ENCODE results near the gene SLX4IP.
A peak's percentile ranks its signal among the peaks of the same experiment; 100 is the strongest.

SLX4IP gene

DNA sequence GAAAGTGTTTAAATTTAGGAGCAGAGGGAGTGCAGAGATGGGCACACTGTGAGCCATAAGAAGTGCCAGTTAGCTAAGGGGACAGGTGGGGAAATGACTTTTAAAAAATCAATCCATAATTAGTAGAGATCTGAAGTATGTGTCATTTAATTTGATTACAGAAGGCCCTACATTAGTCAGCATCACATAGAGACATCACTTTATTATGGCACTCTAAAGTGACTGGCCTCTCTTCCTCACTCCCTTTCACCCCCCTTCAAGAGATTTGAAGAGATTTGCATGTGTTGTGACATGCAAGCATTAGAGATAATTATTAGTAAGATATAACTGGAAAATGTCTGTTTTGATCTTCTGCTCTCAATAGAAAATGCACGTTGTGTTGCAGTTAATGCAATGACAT is 86.7 kb downstream of the SLX4IP start:
- no peak for DNase-seq (ENCODE audit: low read depth)

DNA sequence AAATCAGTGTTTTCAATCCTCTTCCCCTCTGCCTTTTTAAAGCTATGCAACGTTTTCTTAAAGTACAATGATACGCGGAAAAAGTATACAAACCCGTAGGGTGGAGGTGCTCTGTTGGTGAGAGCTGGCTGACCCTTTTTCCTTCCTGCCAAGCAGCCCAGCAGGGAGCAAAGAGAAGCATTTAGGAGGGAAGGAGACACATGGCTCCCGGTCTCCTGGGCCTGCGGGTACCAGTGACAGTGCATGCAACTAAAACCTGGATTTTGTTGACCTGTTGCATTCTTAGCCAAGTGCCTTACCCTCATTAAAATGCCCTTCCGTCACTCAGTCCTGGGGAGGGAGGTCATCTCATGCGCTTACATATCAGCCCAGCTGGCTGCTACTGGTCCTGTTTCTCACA is 87.2 kb downstream of the SLX4IP start:
- DNase-seq (ENCODE audit: low read depth), result no peak

DNA sequence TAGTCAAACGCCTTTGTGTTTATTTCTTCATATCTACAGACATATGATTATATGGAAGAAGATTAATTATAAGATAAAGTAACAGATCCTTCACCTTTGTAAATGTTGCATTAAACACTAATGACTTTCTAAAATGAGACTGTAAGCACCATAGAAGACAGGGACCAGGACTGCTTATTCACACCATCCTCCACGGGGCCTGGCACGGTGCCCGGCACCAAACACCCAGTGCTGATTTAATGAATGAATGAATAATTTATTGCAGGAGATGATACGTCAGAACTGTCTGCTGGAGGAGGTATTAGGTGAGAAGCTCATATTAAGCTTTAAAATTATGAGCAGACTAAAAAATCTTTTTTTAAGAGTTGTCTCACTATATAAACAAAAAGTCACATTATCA is 88.3 kb downstream of the SLX4IP start:
- no peak for DNase-seq (ENCODE audit: low read depth)

DNA sequence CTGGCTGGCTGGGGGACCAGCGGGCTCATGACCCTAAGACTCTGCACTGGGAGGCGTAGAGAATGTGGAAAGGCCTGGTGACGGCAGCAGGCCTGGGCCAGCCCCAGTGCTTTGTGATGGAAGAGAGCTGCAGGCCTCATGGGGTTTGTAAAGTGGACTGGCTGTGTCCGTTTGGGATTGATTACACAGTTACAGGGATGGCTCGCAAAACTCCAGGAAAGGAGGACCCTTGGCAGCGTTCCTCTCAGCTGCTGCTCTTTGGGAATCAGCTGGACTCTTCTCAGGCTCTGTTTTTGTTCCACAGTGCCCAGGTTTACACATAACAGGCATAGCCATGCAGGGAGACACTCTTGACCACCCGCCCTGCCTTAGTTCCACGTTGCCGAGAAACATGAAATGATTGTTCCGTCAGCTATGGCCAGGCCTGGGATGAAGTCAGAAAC is 89.0 kb downstream of the SLX4IP start:
- no peak for DNase-seq (ENCODE audit: low read depth)

DNA sequence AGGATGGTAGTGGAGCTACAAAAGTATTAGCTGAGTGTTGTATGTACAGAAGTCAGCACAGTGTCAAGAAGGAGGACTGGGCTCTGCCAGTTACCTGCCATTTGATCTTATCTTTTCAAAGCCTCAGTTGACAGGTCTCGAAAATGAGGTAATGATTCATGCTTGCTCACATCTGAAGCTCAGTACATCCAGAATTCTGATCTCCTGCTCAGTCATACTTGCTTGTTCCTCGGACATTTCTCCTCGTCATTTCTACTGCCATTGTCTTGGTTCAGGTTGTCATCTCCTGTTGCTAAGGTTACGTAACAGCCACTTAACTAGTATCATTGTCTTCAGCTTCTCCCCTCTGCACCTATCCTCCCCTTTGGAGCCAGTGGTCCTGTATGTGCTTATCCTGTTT is 89.5 kb downstream of the SLX4IP start:
- DNase-seq (ENCODE audit: low read depth), result no peak

DNA sequence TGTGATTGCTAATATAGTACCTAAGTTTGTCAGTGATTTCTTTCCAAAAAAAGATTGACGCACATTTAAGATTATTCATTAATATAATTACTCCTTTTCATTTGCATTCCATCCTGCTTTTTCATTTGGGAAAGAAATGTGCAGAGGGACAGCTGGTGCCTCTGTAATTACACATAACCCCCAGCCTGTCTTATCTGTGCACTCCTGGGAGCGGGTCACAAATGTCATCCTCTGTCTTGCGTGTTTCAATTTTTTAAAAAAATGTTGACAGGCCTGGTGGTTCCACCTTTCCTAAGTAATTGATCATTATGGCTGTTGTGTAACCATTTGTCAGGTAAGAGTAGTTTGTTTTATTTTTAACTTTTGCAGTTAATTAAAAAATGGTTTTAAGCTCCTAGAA is 92.7 kb downstream of the SLX4IP start:
- DNase-seq (ENCODE audit: low read depth), result no peak

DNA sequence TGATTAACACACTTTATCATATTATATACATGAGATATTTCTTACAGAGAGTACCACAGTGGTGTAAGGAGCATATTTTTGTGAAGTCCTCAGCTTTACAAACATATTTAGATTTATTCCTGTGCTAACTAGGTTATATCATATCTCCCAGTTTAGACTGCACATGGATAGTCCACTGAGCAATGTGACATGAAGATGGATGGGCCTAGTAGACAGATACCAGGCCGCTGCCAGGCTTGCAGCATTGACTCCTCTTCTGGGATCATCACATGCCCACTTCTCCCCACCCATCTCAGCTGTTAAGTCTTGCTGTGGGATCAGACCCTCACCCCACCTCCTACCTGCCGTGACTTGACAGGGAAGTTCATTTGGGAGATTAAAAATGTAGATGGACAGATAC is 95.8 kb downstream of the SLX4IP start:
- DNase-seq (ENCODE audit: low read depth), result no peak

DNA sequence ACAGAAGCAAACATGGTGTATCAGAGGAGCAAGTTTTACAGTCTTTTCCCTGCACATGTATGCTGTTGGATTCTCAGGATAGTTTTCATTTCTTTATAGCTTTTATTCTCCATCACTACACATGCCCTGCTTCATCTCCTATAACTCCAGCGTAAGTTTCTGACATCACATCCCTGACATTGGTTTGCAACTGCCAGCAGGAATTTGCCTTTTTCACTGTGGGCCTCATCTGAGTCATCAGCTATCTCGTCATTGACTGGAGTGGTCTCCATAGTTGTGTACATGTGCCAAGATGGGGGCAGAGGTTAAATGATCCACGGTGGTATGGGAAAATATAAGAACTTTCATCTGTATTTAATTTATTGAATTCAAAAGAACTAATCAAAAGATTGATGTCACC is 96.7 kb downstream of the SLX4IP start:
- DNase-seq (ENCODE audit: low read depth), result no peak

DNA sequence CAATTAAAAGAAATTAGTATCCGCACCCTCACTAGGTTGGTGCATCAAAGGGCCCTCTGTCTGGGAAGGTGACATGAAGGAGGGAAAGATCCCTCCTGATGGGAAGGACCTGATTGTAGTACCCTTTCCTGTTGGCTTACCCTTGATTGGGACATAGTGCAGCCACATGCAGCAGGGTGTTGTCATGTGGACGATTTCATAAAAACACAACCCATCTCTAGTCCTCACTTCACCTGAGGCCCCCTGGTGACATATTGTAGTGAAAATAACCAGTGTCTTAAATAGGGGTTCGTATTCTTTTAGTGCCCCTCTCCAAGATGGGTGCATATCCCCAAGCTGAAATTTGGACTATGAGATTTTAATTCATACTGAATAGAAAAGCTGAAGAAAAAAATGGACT is 97.3 kb downstream of the SLX4IP start:
- no peak for DNase-seq (ENCODE audit: low read depth)

DNA sequence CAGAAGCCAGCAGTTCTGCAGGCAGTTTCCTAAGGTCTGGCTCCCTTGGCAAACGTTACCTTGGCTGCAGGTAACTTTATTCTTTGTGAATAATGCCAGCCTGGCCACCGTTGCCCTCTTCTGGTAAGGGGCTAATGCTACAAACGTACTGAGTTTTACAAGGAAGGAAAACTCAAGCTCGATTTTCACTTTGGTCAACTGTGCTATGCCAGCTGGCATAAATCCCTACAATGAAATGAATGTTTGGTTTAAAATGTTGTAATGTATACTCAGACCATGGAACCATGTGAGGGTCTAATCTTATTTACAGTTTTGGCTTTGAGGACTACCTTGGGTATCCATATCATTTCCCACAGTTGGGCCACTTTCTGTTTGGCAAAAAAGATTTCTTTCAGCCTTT is 101.4 kb downstream of the SLX4IP start:
- no peak for DNase-seq (ENCODE audit: low read depth)

DNA sequence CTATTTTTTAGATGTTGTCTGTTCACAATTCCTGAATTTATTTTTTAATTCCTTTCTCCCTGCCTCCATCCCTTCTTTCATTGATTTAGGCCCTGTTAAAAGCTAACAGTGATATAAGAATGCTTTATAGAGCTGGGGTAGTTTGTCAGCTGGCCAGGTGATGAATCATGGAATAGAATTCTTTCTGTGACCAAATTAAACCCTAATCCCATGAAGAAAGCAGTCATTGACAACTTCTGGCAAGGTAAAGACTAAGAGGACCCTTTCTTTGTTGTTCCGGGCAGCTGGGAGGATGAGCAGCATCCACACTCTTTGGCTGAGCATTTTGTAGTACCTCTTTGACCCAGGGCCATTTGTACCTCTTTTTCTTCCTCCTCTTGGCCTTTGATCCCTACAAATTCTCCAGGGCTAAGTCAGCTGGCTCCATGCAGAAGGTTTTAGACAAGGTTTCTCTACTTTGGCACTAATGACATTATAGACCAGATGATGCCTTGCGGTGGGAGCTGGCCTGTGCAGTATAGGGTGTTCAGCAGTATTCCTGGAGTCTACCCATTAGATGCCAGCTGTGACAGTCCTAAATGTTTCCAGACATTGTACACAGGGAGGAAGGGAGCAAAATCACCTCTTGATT is 102.9 kb downstream of the SLX4IP start:
- no peak for DNase-seq (ENCODE audit: low read depth)

DNA sequence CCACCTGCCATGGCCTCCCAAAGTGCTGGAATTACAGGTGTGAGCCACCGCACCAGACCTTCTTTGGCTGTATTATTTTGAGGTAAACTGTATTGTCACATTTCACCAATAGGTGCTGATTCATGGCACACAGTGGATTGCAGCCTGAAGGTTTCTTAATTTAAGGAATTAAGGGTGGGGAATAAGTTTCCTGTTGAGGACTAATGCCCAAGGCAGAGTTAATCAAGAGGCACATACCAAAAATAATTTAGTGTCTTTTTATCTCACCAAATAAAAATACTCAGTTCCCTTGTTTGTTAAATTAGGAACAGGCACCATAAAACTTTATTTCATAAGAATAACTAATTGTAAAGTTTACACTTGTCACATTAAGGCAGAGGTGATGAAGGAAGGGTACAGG is 103.7 kb downstream of the SLX4IP start:
- no peak for DNase-seq (ENCODE audit: low read depth)

DNA sequence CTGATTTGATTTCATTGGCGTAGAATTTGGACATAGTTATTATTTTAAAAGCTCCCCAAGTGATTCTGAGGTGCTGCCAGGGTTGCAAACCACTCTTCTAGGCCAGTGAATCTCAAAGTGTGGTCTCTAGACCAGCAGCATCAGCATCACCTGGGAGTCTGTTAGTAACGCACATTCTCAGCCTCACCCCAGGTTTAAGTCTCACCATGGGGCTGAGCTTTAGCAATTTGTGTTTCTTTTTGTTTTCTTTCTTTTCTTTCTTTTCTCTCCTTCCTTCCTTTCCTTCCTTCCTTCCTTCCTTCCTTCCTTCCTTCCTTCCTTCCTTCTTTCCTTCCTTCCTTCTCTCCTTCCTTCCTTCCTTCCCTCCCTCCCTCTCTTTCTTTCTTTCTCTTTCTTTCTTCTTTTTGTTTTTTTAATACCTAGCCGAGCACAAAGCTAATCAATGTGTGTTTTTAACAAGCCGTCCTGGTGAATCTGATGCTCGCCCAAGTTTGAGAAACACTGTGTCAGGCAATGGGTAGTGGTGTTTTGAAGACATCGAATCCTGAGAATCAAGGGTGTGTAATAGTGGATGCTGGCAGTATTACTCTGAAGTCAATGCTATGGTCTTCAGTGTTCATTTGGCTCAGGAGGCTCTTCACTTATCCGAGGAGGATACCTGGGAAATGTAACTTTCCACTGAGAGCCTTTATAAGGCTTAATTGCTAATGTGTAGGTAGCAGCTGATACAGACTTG is 104.9 kb downstream of the SLX4IP start:
- DNase-seq (ENCODE audit: low read depth), result no peak

DNA sequence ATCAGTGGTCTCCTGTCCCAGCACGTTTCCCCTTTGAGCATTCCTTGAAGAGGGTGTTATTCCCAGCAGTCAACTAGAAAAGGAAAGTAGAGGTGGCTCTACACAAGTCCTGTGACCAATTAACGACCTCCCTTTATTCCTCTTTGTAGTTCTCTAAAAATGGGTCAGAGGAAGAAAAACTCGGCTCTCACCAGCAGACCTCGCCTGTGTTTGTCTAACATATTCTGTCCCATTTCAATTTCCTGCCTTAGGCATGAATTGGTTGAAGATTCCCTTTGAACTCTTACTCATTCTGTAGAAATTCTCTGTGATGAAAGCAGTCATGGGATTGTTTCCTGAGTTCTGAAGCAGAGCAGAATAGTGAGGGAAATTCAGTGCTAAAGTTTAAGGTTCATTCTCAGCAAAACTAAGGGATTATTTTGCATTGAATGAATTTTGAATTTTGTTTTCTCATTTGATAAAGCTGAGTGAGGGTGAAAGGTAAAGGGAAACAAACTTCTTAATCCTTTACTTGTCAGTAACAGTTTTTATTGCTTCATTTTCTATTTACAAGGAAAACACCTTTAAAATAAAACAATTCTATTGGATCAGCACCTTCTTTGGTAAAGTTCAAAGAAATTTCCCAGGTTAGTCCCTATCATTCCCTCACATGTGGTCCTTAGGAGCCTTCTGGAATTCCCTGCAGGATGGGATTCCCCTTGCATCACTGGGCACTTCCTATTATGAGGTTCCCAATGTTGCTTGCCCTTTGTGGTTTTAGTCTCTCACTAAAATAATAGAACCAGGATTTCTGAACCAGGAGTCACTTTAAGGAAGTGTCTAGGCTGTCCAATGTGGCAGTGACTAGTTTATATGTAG is 105.8 kb downstream of the SLX4IP start:
- no peak for DNase-seq (ENCODE audit: low read depth)

DNA sequence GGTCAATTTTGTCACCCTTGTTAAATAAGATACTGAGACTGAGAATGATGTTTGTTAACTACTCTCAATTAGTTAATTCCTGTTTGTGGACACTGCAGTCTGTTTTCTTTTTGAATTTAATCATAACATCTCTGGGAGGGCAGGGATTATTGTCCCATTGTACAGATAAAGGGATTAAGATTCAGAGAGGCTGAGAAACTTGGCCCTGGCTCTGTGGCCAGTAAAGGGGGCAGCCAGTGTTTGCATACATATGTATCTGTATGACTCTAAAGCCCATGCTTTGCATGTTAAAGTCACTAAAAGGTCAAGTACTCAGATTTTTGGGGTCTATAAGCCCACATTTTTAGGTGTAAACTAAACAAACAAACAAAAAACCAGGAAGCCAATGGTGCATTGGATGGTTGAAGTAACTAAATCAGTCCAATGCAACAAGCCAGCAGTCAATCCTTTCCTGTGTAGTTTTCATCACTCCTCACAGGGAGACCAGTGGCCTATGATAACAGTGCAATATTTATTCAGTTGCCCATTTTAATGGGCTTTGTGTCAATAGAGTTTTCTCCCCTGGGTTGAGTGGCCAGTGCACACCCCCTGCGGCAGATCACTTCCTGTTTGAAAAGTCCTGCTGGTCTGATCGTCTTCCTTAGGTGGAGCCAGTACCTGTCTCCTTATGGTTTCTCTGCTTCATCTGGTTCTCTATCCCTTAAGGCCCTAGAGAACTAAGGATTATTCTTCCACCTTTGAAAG is 106.7 kb downstream of the SLX4IP start:
- no peak for DNase-seq (ENCODE audit: low read depth)

DNA sequence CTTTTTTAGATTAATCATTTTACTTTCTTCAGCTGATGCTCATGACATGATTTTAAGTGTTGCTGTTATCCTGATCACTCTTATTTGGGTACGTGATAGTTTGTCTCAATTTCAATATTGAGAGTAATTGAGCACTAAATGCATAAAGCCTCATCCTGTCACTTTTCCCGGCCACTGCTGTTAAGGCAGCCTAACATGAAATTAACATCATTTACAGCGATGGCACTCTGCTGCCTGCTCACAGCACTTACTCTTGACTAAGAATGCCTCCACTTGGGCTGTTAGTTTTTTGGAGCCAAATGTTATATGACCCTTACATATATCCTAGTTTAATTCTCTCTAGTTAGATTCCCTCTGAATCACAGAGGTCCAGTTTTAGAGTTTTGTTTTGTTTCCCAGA is 107.3 kb downstream of the SLX4IP start:
- DNase-seq (ENCODE audit: low read depth), result no peak

DNA sequence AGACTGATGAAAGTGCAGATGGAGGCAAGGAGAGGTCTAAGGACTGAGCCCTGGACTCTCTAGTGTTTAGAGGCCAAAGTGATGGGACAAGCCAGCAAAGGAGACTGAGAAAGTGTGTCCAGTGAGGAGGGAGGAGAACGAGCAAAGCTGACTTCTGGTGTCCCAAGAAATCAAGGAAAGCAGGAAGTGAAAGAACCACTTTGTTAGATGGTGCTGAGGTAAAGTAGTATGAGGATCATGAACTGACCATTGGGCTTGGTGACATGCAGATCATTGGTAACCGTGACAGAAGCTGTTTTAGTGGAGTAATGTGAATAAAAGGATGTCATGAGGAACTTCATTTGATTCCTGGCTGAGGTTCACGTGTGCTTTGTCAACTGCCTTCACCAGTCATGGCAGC is 108.4 kb downstream of the SLX4IP start:
- DNase-seq (ENCODE audit: low read depth), result no peak

DNA sequence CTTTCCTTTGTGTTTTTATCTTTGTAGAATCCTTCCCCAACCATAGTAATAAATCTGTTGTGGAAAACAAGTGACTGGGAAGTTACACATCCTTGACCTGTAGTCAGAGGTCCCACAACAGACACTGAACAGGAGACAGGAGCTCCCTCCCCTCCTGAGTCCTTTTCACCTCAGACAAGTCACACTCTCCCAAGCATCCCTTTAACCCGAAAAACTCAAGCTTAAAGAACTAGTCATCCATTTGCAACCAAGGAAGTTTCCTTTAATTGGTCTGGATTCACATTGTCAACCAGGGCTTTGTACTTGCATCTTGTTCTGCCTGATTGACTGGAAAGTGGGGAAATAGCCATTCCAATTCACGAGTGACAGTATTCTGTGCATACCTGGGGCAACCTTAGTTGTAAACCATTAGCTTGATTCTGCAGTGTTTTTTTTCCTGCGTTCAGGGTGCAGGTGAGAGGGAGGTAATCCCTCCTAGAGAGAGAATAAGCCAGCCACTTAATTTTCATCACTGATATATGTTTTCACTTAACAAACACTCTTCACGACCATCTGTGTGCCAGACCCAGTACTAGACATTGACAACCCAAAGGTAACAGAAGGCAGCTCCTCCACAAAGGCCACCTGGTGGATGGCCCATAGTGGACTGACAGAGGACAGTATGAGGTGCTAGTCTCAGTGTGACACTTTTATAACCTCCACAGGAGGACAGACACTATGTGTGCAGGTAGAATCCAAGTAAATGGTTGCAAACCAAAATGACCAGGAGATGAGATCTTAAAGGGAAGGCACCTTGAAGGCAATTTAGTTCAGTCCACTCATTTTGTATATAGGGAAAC is 112.4 kb downstream of the SLX4IP start:
- no peak for DNase-seq (ENCODE audit: low read depth)

DNA sequence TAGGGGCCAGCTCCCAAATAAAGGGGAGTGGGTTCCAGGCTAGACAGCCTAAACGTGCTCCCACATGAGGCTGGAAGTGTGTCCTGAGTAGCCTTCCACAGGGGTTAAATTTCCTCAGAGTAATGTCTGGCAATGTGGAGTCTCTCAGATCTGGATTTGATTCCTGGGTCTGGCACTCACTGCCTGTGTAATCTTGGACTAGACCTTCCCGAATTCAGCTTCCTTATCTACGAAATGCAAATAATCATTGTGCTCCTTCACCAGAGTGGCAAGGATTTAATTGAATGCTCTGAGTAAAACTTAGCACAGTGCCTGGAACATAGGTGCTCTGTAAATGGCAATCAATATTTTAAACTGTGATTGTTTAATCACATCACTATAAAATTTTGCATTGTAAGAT is 114.4 kb downstream of the SLX4IP start:
- DNase-seq (ENCODE audit: low read depth), result no peak

DNA sequence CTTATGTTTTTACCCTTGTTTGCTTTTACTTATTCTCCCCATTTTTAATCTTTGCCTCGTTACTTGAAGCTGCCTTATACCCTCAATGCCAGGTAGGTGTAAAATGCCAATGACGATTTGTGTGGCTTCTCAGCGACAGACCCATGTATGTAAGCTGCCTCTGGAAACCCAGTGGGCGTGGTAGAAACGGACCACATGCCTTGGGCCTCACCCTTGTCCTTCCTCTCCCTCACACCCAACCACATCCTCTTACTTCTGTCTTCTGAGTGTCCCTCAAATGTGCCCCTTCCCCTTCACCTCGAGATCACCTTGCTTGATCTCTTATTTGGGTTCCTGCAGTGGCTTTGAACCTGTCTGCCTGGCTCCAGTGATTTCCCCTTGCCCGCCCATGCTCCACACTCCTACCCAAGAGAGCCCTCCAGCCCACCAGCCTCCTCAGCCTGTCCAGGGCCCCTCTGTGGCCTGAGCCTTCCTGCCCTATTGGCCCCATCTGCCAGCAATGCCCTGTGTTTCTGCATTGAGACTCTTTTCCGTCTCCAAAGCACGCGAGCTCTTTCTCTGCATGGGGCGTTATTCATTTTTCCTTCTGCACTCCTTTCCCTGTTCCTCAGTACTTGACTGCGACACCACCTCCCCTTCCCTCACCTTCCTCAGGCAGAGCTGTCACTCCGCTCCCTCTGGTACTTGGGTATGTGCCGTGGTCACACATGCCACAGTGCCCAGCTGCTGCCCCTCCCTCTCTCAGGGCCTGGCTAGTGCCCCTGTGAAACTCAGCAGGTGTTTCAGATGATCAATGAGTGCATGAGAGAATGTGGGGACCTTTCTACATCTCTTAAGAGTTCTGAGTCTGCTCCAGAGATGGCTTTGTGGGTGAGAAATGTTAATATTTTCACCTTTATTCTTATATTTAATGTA is 115.4 kb downstream of the SLX4IP start:
- DNase-seq (ENCODE audit: low read depth), result peak; percentile 84

Measured in CMK (cell line).